ENCODE measurements around the gene SAMM50. TPM values are rescaled to one million over a fixed set of nuclear protein-coding genes. Genes with fewer than 3 reads are reported as not detected.

Gene SAMM50
- total and polyA plus RNA-seq, 2 experiments from 2014 or later: 58.6 to 60.3 TPM

- no peak overlapping the region for H3K4me2 ChIP-seq
- no peak overlapping the region for H3K27ac Mint-ChIP-seq
- TF ChIP-seq, protein P1, sequence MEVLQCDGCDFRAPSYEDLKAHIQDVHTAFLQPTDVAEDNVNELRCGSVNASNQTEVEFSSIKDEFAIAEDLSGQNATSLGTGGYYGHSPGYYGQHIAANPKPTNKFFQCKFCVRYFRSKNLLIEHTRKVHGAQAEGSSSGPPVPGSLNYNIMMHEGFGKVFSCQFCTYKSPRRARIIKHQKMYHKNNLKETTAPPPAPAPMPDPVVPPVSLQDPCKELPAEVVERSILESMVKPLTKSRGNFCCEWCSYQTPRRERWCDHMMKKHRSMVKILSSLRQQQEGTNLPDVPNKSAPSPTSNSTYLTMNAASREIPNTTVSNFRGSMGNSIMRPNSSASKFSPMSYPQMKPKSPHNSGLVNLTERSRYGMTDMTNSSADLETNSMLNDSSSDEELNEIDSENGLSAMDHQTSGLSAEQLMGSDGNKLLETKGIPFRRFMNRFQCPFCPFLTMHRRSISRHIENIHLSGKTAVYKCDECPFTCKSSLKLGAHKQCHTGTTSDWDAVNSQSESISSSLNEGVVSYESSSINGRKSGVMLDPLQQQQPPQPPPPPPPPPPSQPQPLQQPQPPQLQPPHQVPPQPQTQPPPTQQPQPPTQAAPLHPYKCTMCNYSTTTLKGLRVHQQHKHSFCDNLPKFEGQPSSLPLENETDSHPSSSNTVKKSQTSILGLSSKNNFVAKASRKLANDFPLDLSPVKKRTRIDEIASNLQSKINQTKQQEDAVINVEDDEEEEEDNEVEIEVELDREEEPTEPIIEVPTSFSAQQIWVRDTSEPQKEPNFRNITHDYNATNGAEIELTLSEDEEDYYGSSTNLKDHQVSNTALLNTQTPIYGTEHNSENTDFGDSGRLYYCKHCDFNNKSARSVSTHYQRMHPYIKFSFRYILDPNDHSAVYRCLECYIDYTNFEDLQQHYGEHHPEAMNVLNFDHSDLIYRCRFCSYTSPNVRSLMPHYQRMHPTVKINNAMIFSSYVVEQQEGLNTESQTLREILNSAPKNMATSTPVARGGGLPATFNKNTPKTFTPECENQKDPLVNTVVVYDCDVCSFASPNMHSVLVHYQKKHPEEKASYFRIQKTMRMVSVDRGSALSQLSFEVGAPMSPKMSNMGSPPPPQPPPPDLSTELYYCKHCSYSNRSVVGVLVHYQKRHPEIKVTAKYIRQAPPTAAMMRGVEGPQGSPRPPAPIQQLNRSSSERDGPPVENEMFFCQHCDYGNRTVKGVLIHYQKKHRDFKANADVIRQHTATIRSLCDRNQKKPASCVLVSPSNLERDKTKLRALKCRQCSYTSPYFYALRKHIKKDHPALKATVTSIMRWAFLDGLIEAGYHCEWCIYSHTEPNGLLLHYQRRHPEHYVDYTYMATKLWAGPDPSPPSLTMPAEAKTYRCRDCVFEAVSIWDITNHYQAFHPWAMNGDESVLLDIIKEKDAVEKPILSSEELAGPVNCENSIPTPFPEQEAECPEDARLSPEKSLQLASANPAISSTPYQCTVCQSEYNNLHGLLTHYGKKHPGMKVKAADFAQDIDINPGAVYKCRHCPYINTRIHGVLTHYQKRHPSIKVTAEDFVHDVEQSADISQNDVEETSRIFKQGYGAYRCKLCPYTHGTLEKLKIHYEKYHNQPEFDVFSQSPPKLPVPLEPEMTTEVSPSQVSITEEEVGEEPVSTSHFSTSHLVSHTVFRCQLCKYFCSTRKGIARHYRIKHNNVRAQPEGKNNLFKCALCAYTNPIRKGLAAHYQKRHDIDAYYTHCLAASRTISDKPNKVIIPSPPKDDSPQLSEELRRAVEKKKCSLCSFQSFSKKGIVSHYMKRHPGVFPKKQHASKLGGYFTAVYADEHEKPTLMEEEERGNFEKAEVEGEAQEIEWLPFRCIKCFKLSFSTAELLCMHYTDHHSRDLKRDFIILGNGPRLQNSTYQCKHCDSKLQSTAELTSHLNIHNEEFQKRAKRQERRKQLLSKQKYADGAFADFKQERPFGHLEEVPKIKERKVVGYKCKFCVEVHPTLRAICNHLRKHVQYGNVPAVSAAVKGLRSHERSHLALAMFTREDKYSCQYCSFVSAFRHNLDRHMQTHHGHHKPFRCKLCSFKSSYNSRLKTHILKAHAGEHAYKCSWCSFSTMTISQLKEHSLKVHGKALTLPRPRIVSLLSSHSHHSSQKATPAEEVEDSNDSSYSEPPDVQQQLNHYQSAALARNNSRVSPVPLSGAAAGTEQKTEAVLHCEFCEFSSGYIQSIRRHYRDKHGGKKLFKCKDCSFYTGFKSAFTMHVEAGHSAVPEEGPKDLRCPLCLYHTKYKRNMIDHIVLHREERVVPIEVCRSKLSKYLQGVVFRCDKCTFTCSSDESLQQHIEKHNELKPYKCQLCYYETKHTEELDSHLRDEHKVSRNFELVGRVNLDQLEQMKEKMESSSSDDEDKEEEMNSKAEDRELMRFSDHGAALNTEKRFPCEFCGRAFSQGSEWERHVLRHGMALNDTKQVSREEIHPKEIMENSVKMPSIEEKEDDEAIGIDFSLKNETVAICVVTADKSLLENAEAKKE (CRISPR knock-in tag; IDR thresholded peaks at IDR 0.05): no peak
- TF ChIP-seq NANOG (IDR thresholded peaks at IDR 0.05; ENCODE audit: borderline replicate concordance): no peak
- TF ChIP-seq CTCF (conservative IDR thresholded peaks at IDR 0.05; ENCODE audit: low read depth in 2 of 2): no peak
- no peak for TF ChIP-seq EZH2phosphoT487 (IDR thresholded peaks at IDR 0.05; ENCODE audit: unreplicated experiment)
- no peak for TF ChIP-seq POLR2AphosphoS5 (IDR thresholded peaks at IDR 0.05; ENCODE audit: low read depth)
- TF ChIP-seq ZNF114 (CRISPR knock-in tag; IDR thresholded peaks at IDR 0.05): no peak
- TF ChIP-seq JUNB (IDR thresholded peaks at IDR 0.05; ENCODE audit: unreplicated experiment): no peak
- TF ChIP-seq STAT1 (IDR thresholded peaks at IDR 0.05; ENCODE audit: unreplicated experiment): no peak
- TF ChIP-seq, protein P2, sequence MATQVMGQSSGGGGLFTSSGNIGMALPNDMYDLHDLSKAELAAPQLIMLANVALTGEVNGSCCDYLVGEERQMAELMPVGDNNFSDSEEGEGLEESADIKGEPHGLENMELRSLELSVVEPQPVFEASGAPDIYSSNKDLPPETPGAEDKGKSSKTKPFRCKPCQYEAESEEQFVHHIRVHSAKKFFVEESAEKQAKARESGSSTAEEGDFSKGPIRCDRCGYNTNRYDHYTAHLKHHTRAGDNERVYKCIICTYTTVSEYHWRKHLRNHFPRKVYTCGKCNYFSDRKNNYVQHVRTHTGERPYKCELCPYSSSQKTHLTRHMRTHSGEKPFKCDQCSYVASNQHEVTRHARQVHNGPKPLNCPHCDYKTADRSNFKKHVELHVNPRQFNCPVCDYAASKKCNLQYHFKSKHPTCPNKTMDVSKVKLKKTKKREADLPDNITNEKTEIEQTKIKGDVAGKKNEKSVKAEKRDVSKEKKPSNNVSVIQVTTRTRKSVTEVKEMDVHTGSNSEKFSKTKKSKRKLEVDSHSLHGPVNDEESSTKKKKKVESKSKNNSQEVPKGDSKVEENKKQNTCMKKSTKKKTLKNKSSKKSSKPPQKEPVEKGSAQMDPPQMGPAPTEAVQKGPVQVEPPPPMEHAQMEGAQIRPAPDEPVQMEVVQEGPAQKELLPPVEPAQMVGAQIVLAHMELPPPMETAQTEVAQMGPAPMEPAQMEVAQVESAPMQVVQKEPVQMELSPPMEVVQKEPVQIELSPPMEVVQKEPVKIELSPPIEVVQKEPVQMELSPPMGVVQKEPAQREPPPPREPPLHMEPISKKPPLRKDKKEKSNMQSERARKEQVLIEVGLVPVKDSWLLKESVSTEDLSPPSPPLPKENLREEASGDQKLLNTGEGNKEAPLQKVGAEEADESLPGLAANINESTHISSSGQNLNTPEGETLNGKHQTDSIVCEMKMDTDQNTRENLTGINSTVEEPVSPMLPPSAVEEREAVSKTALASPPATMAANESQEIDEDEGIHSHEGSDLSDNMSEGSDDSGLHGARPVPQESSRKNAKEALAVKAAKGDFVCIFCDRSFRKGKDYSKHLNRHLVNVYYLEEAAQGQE (IDR thresholded peaks at IDR 0.05; ENCODE audit: unreplicated experiment): no peak
- TF ChIP-seq ZNF331 (CRISPR knock-in tag; IDR thresholded peaks at IDR 0.05; ENCODE audit: low read depth): no peak
- TF ChIP-seq, protein P3, sequence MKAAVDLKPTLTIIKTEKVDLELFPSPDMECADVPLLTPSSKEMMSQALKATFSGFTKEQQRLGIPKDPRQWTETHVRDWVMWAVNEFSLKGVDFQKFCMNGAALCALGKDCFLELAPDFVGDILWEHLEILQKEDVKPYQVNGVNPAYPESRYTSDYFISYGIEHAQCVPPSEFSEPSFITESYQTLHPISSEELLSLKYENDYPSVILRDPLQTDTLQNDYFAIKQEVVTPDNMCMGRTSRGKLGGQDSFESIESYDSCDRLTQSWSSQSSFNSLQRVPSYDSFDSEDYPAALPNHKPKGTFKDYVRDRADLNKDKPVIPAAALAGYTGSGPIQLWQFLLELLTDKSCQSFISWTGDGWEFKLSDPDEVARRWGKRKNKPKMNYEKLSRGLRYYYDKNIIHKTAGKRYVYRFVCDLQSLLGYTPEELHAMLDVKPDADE (IDR thresholded peaks at IDR 0.05): no peak
- TF ChIP-seq EZH2 (IDR thresholded peaks at IDR 0.05; ENCODE audit: low read depth, unreplicated experiment): no peak
- no peak for TF ChIP-seq CREB1 (CRISPR knock-in tag; IDR thresholded peaks at IDR 0.05; ENCODE audit: low read depth)
- ATAC-seq (no peak), DNase-seq (ENCODE audit: low spot score) (no peak)
- no peaks in the 10 kb centered on the region for H3K9me2 ChIP-seq (ENCODE audit: insufficient read depth)
- no peaks in the 10 kb centered on the region for H4K20me1 ChIP-seq (replicated peaks; ENCODE audit: insufficient read depth)
- H3K79me2 ChIP-seq (replicated peaks; ENCODE audit: insufficient read depth): no peaks in the 10 kb centered on the region
- no peak overlapping the region for H2AFZ ChIP-seq
- peaks cover 2% of the 10 kb centered on the region; the same call in 2 of the 3 replicates for H3K4me1 Mint-ChIP-seq
- no peaks in the 10 kb centered on the region for H3K27me3 ChIP-seq (ENCODE audit: insufficient read depth)
- no peak overlapping the region for H3K4me3 Mint-ChIP-seq
- H3F3A ChIP-seq (replicated peaks; ENCODE audit: low read depth): no peaks in the 10 kb centered on the region
- peaks cover 17% of the 10 kb centered on the region for H3K27me3 Mint-ChIP-seq (ENCODE audit: insufficient read depth, low read depth, poor library complexity)
- H3K4me3 ChIP-seq: no peak overlapping the region
- H3K9me3 Mint-ChIP-seq: no peaks in the 10 kb centered on the region
- no peaks in the 10 kb centered on the region for H3K36me3 ChIP-seq (ENCODE audit: insufficient read depth)
- H3K27ac ChIP-seq (ENCODE audit: low read depth): no peak overlapping the region
- H3K4me1 ChIP-seq (ENCODE audit: insufficient read depth): no peaks in the 10 kb centered on the region
- no peaks in the 10 kb centered on the region for H3K36me3 Mint-ChIP-seq (ENCODE audit: low read depth)
Measured at GRCh38 chr22:44019416-44019815, 64.2 kb downstream of the SAMM50 start.
